HUES6 (cell line): ENCODE measurements around the gene HNF4A.

ENCODE experiments used
- H3K27ac ChIP-seq: 2 replicates; pipeline ENCODE4 v1.7.0; 2013; ENCODE audit warnings: low read depth, mild to moderate bottlenecking, low read length, inconsistent platforms
- H3K27me3 ChIP-seq: 2 replicates; pipeline ENCODE4 v1.6.1; 2013; ENCODE audit warnings: low read length; ENCODE audit not compliant: control insufficient read depth, insufficient read depth
- H3K36me3 ChIP-seq: 2 replicates; pipeline ENCODE4 v1.6.1; 2013; ENCODE audit warnings: low read length; ENCODE audit not compliant: control insufficient read depth, insufficient read depth
- H3K4me1 ChIP-seq: 2 replicates; pipeline ENCODE4 v1.6.1; 2013; ENCODE audit warnings: low read length; ENCODE audit not compliant: control insufficient read depth, insufficient read depth
- H3K4me3 ChIP-seq: 2 replicates; pipeline ENCODE4 v1.5.1; 2013; ENCODE audit warnings: low read depth, low read length
- H3K9ac ChIP-seq: one replicate; pipeline ENCODE4 v1.6.1; 2013; ENCODE audit warnings: mild to moderate bottlenecking, low read length
- H3K9me3 ChIP-seq: 2 replicates; pipeline ENCODE4 v1.6.1; 2013; ENCODE audit warnings: low read depth, low read length; ENCODE audit not compliant: control insufficient read depth, insufficient read depth

HNF4A gene

GRCh38 chr20:44362466-44362940 is 7.0 kb downstream of the HNF4A start:
- Histone ChIP-seq H3K36me3 (no peaks in the 10 kb centered on the region), H3K4me1 (no peaks in the 10 kb centered on the region), H3K27me3 (no peaks in the 10 kb centered on the region), H3K9me3 (no peaks in the 10 kb centered on the region), H3K4me3 (no peak overlapping the region), H3K27ac (no peak overlapping the region), H3K9ac (no peak overlapping the region)

- Histone ChIP-seq H3K4me3 (no peak overlapping the region), H3K9me3 (no peaks in the 10 kb centered on the region), H3K36me3 (no peaks in the 10 kb centered on the region), H3K27me3 (no peaks in the 10 kb centered on the region), H3K9ac (no peak overlapping the region), H3K4me1 (no peaks in the 10 kb centered on the region), H3K27ac (no peak overlapping the region)
These were observed 8.6 kb downstream of the HNF4A start for GRCh38 chr20:44364068-44364467.

- Histone ChIP-seq H3K9me3 (no peaks in the 10 kb centered on the region), H3K36me3 (no peaks in the 10 kb centered on the region), H3K27ac (no peak overlapping the region), H3K27me3 (no peaks in the 10 kb centered on the region), H3K4me1 (no peaks in the 10 kb centered on the region), H3K9ac (no peak overlapping the region), H3K4me3 (no peak overlapping the region)
These were observed 9.3 kb downstream of the HNF4A start for GRCh38 chr20:44364780-44365179.

- peaks cover 8% of the 10 kb centered on the region; the same call in 1 of the 2 replicates for H3K4me1 ChIP-seq
- no peaks in the 10 kb centered on the region for H3K9me3 ChIP-seq
- H3K4me3 ChIP-seq, result no peak overlapping the region
- H3K9ac ChIP-seq, result no peak overlapping the region
- H3K27ac ChIP-seq, result no peak overlapping the region
- no peaks in the 10 kb centered on the region for H3K36me3 ChIP-seq
- no peaks in the 10 kb centered on the region for H3K27me3 ChIP-seq
These were observed 12.2 kb downstream of the HNF4A start for GRCh38 chr20:44367746-44368145.

GRCh38 chr20:44370639-44371218 is 15.2 kb downstream of the HNF4A start:
- Histone ChIP-seq H3K4me3 (no peak overlapping the region), H3K36me3 (no peaks in the 10 kb centered on the region), H3K9me3 (no peaks in the 10 kb centered on the region), H3K9ac (no peak overlapping the region), H3K27me3 (no peaks in the 10 kb centered on the region), H3K4me1 (peaks cover 8% of the 10 kb centered on the region; the same call in 1 of the 2 replicates), H3K27ac (no peak overlapping the region)

- Histone ChIP-seq H3K27me3 (no peaks in the 10 kb centered on the region), H3K27ac (no peak overlapping the region), H3K4me1 (0 out of 2 replicates have a peak, but pooled peaks cover 3% of the 10 kb centered on the region), H3K36me3 (no peaks in the 10 kb centered on the region), H3K4me3 (no peak overlapping the region), H3K9ac (no peak overlapping the region), H3K9me3 (no peaks in the 10 kb centered on the region)
These were observed 27.1 kb downstream of the HNF4A start for GRCh38 chr20:44382641-44383040.

- Histone ChIP-seq H3K36me3 (no peaks in the 10 kb centered on the region), H3K27me3 (peaks cover 8% of the 10 kb centered on the region), H3K4me3 (no peak overlapping the region), H3K4me1 (0 out of 2 replicates have a peak, but pooled peaks cover 3% of the 10 kb centered on the region), H3K9ac (no peak overlapping the region), H3K9me3 (no peaks in the 10 kb centered on the region), H3K27ac (no peak overlapping the region)
These were observed 29.0 kb downstream of the HNF4A start for GRCh38 chr20:44384423-44385027.

GRCh38 chr20:44388466-44389023 is 33.0 kb downstream of the HNF4A start:
- 0 out of 2 replicates have a peak, but pooled peaks cover 3% of the 10 kb centered on the region for H3K4me1 ChIP-seq
- H3K4me3 ChIP-seq, result peak overlapping the region; percentile 44
- no peak overlapping the region for H3K9ac ChIP-seq
- no peak overlapping the region for H3K27ac ChIP-seq
- H3K36me3 ChIP-seq, result no peaks in the 10 kb centered on the region
- H3K9me3 ChIP-seq, result no peaks in the 10 kb centered on the region
- H3K27me3 ChIP-seq, result peaks cover 9% of the 10 kb centered on the region

- Histone ChIP-seq H3K27ac (no peak overlapping the region), H3K9me3 (no peaks in the 10 kb centered on the region), H3K9ac (no peak overlapping the region), H3K4me1 (no peaks in the 10 kb centered on the region), H3K27me3 (peaks cover 9% of the 10 kb centered on the region), H3K36me3 (no peaks in the 10 kb centered on the region), H3K4me3 (no peak overlapping the region)
These were observed 34.4 kb downstream of the HNF4A start for GRCh38 chr20:44389871-44390270.

GRCh38 chr20:44390280-44390679 is 34.8 kb downstream of the HNF4A start:
- Histone ChIP-seq H3K27me3 (peaks cover 9% of the 10 kb centered on the region), H3K36me3 (no peaks in the 10 kb centered on the region), H3K4me3 (no peak overlapping the region), H3K4me1 (no peaks in the 10 kb centered on the region), H3K27ac (no peak overlapping the region), H3K9me3 (no peaks in the 10 kb centered on the region), H3K9ac (no peak overlapping the region)

- Histone ChIP-seq H3K9ac (no peak overlapping the region), H3K9me3 (no peaks in the 10 kb centered on the region), H3K27ac (no peak overlapping the region), H3K36me3 (no peaks in the 10 kb centered on the region), H3K4me1 (no peaks in the 10 kb centered on the region), H3K27me3 (peaks cover 9% of the 10 kb centered on the region), H3K4me3 (no peak overlapping the region)
These were observed 36.7 kb downstream of the HNF4A start for GRCh38 chr20:44392088-44392775.
